A549 (cell line): ENCODE measurements around the gene PACSIN1.

Experiments
- CEBPB ChIP-seq, 2 experiments: fragments of >200 bp in 1 of 2; sonication (Bioruptor Twin) in 1 of 2; formaldehyde crosslinking in 1 of 2; IDR thresholded peaks; 2 replicates each; pipeline ENCODE4 v1.6.1; 2012 to 2016
- CHD2 ChIP-seq: fragments of 150-350 bp; IDR thresholded peaks from 2 replicates; pipeline ENCODE4 v1.6.1; 2014; ENCODE audit warnings: low read length; ENCODE audit not compliant: partially characterized antibody
- EP300 ChIP-seq, 2 experiments: fragments of >200 bp; sonication (Bioruptor Twin); formaldehyde crosslinking; IDR thresholded peaks; 2 replicates in 1 of 2; 3 replicates in 1 of 2; pipeline ENCODE4 v1.6.1; 2016 to 2017
- MYC ChIP-seq: IDR thresholded peaks from 2 replicates; pipeline ENCODE4 v1.6.1; 2012; ENCODE audit warnings: mild to moderate bottlenecking, inconsistent platforms, low read length, improper control_type of control experiment, borderline replicate concordance
- POLR2A ChIP-seq: IDR thresholded peaks from 2 replicates; pipeline ENCODE4 v1.6.1; 2012; ENCODE audit warnings: mild to moderate bottlenecking, low read length
- RAD21 ChIP-seq, 2 experiments: fragments of >200 bp in 1 of 2; sonication (Bioruptor Twin) in 1 of 2; formaldehyde crosslinking in 1 of 2; IDR thresholded peaks in 1 of 2; conservative IDR thresholded peaks in 1 of 2; 2 replicates in 1 of 2; 3 replicates in 1 of 2; pipeline ENCODE4 v1.6.1; 2012 to 2018; ENCODE audit warnings: inconsistent platforms in 1 of 2
- SMC3 ChIP-seq: fragments of >200 bp; sonication (Bioruptor Twin); formaldehyde crosslinking; IDR thresholded peaks from 3 replicates; pipeline ENCODE4 v1.6.1; 2018; ENCODE audit warnings: inconsistent platforms
- TFCP2L1 ChIP-seq: fragments of 250-450 bp; sonication (Bioruptor Pico); IDR thresholded peaks from 2 replicates; pipeline ENCODE4 v1.5.0; 2021; ENCODE audit warnings: mild to moderate bottlenecking
- TF ChIP-seq, protein P1 (sequence below): fragments of >200 bp; sonication (Bioruptor Twin); formaldehyde crosslinking; IDR thresholded peaks from 3 replicates; pipeline ENCODE4 v1.5.1; 2016
- TF ChIP-seq, protein P2 (sequence below): fragments of >200 bp; sonication (Bioruptor Twin); formaldehyde crosslinking; IDR thresholded peaks from 3 replicates; pipeline ENCODE4 v1.6.1; 2016
- TF ChIP-seq, protein P3 (sequence below): fragments of 250-450 bp; sonication (Bioruptor Pico); IDR thresholded peaks from 2 replicates; pipeline ENCODE4 v1.5.0; 2020; ENCODE audit warnings: low read depth, mild to moderate bottlenecking, moderate library complexity
- TF ChIP-seq, protein P4 (sequence below): IDR thresholded peaks from 2 replicates; pipeline ENCODE4 v1.6.1; 2012
- TF ChIP-seq, protein P5 (sequence below): fragments of 450-650 bp; IDR thresholded peaks from 2 replicates; pipeline ENCODE4 v1.6.1; 2014; ENCODE audit warnings: antibody characterized with exemption

DNA sequence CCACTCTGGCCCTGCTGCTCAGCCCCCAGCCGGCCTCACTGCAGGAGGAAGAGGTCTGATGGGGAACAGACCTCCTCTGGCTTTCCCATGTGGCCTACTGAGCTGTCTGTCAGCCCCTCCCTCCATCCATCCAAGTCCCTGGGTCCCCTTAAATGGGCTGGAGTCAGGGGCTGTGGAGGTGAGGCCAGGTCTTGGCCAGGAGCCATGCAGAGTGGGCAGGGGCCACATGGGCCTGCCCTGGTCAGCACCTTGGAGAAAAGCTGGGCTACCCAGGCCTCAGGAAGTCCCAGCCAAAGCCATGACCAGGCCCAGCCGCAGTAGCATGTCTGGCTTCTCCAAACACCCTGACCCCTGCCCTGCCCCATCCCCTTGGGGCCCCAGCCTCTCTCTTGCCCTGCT, 83.9 kb downstream of the PACSIN1 start:
- TF ChIP-seq EP300 (IDR thresholded peaks at IDR 0.05) (no peak), MYC (no peak), POLR2A (no peak), SMC3 (no peak), RAD21 (conservative IDR thresholded peaks at IDR 0.05 in 1 of 2, IDR thresholded peaks at IDR 0.05 in 1 of 2) (no peak), CHD2 (no peak), TFCP2L1 (CRISPR knock-in tag) (no peak), CEBPB (IDR thresholded peaks at IDR 0.05) (no peak)
- TF ChIP-seq, protein P1, sequence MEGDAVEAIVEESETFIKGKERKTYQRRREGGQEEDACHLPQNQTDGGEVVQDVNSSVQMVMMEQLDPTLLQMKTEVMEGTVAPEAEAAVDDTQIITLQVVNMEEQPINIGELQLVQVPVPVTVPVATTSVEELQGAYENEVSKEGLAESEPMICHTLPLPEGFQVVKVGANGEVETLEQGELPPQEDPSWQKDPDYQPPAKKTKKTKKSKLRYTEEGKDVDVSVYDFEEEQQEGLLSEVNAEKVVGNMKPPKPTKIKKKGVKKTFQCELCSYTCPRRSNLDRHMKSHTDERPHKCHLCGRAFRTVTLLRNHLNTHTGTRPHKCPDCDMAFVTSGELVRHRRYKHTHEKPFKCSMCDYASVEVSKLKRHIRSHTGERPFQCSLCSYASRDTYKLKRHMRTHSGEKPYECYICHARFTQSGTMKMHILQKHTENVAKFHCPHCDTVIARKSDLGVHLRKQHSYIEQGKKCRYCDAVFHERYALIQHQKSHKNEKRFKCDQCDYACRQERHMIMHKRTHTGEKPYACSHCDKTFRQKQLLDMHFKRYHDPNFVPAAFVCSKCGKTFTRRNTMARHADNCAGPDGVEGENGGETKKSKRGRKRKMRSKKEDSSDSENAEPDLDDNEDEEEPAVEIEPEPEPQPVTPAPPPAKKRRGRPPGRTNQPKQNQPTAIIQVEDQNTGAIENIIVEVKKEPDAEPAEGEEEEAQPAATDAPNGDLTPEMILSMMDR = no peak
- TF ChIP-seq, protein P2, sequence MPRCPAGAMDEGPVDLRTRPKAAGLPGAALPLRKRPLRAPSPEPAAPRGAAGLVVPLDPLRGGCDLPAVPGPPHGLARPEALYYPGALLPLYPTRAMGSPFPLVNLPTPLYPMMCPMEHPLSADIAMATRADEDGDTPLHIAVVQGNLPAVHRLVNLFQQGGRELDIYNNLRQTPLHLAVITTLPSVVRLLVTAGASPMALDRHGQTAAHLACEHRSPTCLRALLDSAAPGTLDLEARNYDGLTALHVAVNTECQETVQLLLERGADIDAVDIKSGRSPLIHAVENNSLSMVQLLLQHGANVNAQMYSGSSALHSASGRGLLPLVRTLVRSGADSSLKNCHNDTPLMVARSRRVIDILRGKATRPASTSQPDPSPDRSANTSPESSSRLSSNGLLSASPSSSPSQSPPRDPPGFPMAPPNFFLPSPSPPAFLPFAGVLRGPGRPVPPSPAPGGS = no peak
- TF ChIP-seq, protein P3, sequence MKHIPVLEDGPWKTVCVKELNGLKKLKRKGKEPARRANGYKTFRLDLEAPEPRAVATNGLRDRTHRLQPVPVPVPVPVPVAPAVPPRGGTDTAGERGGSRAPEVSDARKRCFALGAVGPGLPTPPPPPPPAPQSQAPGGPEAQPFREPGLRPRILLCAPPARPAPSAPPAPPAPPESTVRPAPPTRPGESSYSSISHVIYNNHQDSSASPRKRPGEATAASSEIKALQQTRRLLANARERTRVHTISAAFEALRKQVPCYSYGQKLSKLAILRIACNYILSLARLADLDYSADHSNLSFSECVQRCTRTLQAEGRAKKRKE (CRISPR knock-in tag) = no peak
- TF ChIP-seq, protein P4, sequence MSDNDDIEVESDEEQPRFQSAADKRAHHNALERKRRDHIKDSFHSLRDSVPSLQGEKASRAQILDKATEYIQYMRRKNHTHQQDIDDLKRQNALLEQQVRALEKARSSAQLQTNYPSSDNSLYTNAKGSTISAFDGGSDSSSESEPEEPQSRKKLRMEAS = no peak
- TF ChIP-seq, protein P5, sequence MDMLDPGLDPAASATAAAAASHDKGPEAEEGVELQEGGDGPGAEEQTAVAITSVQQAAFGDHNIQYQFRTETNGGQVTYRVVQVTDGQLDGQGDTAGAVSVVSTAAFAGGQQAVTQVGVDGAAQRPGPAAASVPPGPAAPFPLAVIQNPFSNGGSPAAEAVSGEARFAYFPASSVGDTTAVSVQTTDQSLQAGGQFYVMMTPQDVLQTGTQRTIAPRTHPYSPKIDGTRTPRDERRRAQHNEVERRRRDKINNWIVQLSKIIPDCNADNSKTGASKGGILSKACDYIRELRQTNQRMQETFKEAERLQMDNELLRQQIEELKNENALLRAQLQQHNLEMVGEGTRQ = no peak
